NCI-H82 treated with DMSO at 0.1 percent for 48 hours (cell line): ENCODE measurements around the gene S100A16.
A peak's percentile ranks its signal among the peaks of the same experiment; 100 is the strongest.

ENCODE experiments used
- DNase-seq: peaks from one replicate; lab custom pipeline; 2025; ENCODE audit not compliant: unreplicated experiment; lab: John Stamatoyannopoulos, UW

The S100A16 gene

GRCh38 chr1:153638261-153638660, 25.3 kb upstream of the S100A16 start:
- DNase-seq = peak; percentile 51

DNA sequence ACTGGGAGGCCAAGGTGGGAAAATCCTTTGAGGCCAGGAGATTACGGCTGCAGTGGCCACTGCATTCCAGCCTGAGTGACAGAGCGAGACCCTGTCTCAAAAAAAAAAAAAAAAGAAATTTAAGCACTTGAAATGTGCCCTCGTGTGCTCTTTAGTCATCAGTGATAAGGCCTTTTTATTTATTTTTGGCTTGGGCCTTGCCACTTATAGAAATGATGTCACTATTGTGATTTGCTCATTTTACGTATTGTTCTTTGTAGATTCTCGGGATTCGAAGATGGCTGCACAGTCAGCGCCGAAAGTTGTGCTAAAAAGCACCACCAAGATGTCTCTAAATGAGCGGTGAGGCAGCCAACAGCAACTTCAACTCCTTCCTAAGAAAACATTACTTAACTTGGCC, 23.4 kb upstream of the S100A16 start:
- DNase-seq = no peak

DNA sequence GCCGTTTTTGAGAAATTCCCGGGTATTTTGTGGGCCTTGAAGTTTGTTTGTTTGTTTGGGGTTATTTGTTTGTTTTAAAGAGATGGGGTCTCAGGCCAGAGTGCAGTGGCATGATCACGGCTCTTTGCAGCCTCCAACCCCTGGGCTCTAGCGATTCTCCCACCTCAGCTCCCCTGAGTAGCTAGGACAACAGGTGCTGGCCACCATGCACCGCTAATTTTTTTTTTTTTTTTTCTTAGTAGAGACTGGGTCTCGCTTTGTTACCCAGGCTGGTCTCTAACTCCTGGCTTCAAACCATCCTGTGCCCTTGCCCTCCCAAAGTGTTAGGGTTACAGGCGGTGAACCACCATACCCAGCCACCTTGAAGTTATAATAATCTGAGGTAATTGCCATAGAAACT, 22.9 kb upstream of the S100A16 start:
- DNase-seq = no peak

DNA sequence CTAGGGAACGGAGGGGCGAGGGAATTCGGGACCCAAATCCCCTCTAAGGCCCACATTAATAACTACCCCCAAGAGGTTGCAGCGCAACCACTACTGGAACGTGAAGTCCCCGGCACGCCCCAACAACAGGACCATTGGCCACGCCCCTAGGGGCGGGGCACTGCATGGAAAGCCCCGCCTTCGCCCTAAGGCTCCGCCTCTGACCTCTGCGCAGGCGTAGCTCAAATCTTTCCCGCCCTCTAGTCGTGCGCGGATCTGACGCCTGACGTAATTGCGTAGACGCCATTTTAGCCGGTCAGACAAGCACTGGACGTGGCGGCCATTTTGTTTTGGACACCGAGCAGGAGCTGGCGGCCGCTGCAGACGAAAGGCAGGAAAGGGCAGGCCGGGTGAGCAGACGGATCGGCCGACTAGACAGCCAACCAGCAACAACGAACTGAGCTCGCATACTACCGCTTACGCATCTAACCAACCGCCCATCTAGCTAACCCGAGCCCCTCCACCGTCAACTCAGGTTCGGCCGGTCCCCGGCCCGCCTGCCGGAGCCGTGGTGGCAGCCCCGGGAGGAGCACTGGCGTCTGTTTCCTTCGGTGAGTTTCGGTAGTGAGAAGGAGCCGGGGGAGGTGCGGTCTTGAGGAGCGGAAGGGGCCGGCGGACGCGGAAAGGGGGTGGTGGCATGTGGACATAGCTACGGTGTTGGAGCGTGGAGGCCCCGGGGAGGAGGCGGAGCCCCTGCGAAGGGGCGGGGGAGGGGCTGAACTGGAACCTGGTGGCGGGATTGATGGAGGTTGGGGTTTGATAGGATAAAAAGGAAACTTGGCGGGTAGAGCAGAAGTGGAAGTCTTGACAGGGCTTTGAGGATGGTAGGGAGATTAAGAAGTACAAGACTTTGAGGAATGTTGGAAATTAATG, 21.1 kb upstream of the S100A16 start, which contains the start of gene CHTOP:
Gene CHTOP, plus strand, starts transcription at position 313 of the 912 bp plus-strand sequence. CDS start 2,523 bp downstream, outside the sequence.
- DNase-seq = peak; percentile 94

DNA sequence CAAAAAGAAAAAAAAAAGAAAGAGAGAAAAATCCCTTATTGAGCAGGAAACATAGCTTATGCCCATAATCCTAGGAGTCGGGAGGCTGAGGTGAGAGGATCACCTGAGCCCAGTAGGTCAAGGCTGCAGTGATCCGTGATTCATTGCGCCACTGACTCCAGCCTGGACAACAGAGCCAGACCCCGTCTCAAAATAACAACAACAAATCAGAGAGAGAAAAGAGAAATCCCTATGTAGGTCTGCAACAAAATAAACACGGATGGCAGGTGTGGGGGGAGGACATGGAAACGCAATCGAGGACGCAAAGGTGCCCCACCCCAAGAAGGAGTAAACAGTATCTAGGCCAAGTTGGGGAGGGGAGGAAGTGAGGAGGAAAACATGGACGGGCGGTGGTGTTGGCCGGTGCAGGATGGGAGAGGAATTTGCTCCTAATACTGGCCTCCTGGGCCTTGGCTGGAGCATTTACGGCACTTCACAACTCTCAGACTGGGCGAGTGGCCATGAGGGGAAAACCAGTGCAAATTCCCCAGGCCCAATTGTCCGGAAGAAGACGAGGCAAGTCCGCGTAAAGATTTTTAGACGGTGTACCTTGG, 20.3 kb upstream of the S100A16 start:
- DNase-seq = no peak

DNA sequence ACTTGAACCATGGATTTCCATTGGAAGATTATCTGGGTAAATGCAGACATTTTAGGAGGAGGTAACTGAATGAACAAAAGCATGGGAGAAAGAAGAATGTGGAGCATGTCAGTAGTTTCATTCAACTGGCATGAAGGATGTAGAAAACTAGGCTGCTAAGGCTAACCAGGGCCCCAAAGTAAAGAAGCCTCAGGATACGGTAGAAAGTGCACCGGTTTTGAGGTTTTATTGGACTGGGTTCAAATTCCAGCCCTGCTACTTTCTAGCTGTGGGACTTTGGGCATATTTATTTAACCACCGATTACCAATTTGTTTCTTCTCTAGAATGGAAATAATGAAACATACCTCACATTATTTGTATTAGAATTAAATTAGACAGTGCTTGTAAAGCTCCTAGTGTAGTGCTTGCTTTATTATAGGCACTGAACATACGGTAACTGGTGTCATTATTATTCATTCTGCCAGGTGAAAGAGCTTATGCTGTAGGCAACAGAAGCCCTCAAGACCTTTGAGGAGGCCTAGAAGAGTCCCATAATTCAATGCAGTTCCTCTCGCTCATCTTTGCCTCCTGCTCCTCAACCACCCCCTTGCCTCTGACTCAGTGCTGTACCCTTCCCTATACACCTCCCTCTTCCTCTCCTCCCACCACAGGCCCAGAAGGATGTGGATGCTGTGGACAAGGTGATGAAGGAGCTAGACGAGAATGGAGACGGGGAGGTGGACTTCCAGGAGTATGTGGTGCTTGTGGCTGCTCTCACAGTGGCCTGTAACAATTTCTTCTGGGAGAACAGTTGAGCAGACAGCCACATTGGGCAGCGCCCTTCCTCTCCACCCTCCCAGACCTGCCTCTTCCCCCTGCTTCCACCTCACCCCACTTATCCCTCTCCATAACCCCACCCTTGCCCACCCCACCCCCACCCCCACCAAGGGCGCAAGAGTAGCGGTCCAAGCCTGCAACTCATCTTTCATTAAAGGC, 18.4 kb upstream of the S100A16 start:
- DNase-seq = no peak

DNA sequence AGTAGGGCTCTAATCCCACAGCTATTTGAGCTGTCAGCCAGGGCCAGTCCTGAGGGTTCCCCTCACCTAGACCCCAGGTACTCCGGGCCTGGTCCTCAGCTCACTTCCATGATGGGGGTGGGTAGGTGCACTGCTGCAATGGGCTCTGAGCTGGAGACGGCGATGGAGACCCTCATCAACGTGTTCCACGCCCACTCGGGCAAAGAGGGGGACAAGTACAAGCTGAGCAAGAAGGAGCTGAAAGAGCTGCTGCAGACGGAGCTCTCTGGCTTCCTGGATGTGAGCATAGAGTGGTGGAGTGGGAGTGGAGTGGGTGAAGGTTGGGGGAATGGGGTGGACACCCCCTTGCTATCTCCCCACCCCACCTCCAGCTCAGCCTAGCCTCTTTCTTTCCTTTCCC, 17.4 kb upstream of the S100A16 start:
- DNase-seq = no peak

GRCh38 chr1:153629971-153630370, 17.0 kb upstream of the S100A16 start:
- DNase-seq = no peak

GRCh38 chr1:153629343-153629665, 16.4 kb upstream of the S100A16 start:
- DNase-seq = no peak

DNA sequence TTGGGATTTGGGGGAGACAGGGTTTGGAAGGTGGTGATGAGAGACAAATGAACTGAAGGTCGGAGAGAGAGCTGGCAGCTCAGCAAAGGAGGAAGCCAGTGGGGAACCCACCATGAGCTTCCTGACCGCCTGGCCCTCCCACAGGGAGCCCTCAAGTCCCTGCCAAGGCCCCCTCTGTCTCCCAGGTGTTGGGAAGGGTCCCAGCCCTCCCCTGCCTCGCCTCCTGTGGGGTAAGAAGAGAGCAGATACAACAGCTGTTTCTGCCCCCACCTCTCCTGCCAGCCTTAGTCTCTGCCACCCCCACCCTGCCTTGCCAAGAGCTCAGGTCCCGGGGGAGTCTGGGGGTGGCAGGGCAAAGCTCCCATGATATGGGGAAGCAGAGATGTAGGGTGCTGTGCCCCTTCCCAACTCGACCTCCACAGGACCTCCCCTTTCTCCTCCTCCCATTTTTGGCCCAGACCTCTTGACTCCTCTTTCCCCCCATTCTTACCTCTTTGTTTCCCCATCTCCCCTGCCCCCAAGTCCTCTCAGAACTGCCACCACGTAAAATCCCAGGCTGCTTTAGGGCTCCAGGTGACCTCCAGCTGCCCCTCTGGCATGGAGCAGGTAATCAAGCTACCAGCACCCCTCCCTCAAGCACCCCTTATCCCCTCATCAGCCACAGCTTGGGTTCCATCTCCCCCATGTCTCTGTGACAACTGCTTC, 15.9 kb upstream of the S100A16 start:
- DNase-seq = no peak

DNA sequence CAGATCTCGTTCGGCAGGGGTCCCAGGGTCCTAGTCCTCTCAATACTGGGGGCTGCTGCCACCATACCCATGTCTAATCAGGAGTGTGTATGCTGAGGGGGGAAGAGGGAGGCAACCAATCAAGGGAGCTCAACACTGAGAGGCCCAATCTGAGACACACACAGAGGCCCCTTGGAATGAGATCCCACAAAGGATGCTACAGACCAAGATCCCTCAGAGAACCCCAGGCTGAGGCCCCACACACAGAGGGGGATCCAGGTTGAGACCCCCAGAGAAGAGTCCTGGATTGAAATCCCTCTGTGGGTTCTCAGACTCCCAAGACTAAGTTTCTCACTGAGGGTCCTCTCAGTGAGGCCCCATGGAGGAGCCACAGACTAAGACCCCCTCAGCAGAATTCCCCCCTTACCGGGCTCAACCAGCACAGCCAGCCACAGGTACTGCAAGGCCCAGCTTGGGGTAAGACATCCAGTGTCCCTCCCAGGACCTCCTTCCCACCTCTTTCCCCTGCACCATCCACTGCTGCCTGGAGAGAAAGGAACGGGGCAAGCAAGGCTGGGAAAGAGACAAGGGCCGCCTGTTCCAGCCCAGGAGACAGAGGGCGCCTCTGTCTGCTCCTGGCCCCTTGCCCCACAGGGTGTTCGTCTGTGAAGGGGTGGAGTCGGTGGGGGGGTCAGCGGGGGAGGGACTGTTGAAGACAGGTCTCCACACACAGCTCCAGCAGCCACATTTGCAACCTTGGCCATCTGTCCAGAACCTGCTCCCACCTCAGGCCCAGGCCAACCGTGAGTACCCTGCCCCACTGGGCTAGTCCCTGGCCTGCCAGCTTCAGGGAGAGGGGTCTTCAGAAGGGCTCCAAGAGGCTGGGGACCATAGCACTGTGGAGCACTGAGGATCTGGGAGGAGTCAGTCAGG, 15.0 kb upstream of the S100A16 start, which contains the start of gene S100A1:
Gene S100A1, plus strand, starts transcription at position 720 of the 912 bp plus-strand sequence. CDS start 2,088 bp downstream, outside the sequence.
- no peak for DNase-seq

DNA sequence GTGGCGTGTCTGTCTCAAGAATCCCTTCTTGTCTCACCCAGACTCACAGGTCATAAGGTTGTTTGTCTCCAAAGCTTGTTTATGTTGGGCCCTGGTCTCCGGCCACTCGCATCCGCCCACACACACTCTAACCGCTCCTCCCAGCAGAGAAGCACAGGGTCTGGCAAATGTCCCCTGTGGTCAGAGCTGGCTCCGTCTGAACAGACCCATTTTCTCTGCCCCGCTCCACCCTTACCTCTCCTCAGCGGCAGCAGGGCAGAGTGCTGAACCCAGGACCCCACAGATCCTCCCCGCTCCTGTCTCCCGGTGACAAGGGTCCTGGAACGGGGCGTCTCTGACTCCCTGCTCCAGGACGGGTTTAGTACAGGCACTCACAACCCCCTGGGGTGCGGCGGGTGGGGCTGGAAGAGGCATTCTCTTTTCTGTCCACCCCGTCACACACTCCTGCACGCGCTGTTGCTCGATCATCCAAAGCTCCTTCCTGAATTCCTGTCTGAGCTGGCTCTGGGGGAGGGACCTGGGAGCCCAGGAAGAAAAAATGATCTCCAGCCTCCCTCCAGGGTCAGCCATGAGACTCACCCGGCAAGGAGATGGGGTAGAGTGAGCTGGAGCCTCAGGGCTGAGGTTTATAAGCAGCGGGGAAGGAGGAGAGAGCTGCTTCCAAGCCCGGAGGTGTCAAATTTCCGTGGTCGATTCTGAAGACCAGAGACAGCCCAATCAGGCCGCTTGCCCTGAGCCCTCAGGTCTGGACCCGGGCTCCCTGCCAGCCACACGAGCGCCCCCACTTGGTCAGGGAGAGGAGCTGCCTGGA, 14.2 kb upstream of the S100A16 start, which contains the start of gene S100A13:
Gene S100A13, minus strand, starts transcription at position 602 of the 811 bp plus-strand sequence. CDS start 1,033 bp downstream, outside the sequence.
- peak; percentile 84 for DNase-seq

DNA sequence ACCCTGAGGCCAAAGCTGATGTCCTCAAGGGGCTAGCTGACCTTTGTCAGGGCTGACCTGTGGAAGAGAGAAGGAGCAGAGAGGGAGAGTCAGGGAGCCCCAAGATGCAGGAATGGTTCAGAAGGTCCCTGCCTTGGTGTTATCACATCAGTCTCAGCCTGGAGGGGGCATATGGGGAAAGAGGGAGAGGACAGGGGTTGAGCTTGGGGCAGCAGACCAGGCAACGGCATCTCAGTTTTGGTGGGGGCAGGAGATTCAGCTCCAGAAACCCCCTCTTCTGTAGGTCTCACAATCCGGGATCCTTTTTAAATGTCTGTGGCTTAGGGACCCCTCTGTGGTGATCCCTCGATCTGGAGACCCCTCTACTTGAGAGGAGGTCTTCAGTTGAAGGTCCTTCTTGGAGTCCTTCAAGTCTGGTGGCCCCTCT, 13.6 kb upstream of the S100A16 start:
- no peak for DNase-seq

- no peak for DNase-seq
Measured at GRCh38 chr1:153624965-153625611, 12.2 kb upstream of the S100A16 start.

- DNase-seq = no peak
Measured at GRCh38 chr1:153623101-153623500, 10.2 kb upstream of the S100A16 start.

DNA sequence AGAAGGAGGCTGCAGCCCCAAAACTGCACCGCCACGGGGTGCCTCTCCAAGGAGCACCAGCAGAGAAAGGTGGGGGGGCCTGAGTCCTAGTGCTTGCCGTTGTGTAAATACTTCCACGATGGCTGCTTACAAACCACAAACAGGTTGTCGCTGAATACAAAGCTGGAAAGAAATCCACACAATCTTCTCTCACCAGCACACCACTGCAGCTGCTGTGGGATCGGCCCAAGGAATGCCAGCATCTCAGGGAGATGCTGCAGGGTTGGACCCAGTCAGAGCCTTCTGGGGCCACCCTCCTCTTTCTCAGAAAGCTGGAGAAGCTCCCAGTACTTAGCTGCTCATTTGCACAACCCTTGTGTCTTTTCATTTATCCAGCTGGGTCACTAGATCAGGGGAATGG, 6.2 kb upstream of the S100A16 start:
- no peak for DNase-seq

DNA sequence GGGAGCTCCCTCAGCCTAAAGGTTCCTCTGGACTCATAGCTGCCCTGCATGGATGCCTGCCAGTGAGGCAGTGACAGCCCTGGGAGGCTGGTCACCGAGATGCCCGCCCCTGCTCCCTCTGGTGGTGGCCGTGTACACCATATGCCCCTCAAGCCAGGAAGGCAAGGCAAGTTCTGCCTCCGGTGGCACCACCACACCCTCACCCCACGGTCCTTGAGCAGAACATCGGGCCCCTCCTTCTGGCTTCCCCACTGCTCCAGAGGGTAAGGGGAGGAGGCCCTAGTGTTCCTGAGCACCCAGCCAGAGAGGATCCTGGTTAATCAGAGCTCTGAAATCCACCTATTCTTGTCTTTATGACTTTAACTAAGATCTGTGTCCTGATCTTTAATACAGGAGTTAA, 4.7 kb upstream of the S100A16 start:
- DNase-seq = no peak

GRCh38 chr1:153616917-153617311, 4.0 kb upstream of the S100A16 start:
- DNase-seq = no peak
